NCI-H2081 treated with DMSO at 0.1 percent for 48 hours (cell line): ENCODE results near the gene PITPNM2.
"Not testable (repeated sequence)": the region's sequence is repeated elsewhere in the genome, so short reads cannot be mapped to it uniquely, and the experiment has no call there.

ENCODE experiments used
- DNase-seq: peaks from one replicate; lab custom pipeline; 2025; lab: John Stamatoyannopoulos, UW

Gene PITPNM2

DNA sequence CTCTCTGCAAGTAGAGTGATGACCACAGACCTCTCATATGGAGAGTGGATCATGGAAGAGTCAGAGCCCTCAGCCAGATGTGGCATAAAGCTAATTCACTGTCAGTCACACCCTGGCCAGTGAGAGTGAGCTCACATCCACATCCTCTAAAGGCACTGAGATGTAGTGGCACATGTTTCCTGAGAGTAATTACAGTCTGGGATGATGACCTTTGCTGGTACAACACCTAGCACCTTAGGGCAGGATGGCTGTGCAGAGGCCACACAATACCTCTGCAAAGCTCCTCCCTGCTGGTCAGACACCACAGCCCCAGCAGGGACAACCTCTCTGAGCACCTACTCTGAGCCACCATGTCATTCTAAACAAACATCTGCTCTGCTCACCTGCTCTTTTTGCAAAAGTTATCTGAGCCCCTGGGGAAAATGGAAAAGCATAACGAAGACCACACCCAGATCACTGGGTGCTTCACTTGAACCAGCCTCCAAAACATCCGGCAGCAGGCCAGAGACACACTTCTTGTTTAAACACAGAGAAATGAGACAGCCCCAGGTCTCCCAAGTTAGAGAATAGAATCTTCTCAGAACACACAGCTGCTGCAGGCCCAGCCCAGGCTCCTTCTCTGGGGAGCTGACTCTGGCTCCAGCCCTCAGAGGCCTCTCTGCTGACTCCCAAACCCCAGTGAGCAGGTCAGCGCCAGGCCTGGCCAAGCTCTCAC is 30.3 kb downstream of the PITPNM2 start:
- DNase-seq: no peak

DNA sequence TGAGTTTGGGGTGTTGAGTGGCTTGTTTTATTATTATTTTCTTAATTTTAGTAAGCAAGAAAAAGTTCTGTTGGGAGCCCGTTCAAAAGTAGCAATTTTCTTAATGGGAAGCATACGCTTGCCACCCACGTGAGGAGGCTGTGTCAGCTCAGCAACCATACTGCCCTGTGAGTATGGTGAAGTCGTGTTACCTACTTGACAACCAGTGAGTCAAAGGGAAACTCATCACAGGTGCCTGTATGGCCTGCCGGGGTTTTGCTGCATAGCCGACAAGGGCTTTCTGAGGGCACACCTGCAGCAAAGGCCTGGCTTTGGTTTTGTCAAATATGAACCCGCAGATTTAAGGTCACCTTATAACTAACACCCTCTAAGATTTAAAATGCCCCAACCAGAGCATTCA is 31.1 kb downstream of the PITPNM2 start:
- no peak for DNase-seq

DNA sequence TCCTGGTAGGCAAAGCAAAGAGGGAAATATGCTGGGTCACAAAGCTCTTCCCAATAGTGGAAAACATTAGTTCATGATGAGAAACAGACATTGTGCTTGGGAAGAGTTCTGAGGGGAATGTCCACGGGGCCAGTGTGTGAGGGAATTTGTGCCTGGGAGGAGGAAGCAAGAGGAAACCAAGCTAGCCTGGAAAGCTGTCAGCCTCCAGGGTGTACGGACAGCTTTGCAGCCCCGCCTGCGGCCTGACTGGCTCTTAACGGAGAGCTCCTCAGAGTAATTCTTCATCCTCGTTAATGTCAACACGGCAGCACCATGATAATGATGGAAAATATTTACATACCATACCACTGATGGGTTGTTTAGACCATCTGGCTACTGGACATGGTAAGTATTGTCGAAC is 32.4 kb downstream of the PITPNM2 start:
- DNase-seq: no peak

DNA sequence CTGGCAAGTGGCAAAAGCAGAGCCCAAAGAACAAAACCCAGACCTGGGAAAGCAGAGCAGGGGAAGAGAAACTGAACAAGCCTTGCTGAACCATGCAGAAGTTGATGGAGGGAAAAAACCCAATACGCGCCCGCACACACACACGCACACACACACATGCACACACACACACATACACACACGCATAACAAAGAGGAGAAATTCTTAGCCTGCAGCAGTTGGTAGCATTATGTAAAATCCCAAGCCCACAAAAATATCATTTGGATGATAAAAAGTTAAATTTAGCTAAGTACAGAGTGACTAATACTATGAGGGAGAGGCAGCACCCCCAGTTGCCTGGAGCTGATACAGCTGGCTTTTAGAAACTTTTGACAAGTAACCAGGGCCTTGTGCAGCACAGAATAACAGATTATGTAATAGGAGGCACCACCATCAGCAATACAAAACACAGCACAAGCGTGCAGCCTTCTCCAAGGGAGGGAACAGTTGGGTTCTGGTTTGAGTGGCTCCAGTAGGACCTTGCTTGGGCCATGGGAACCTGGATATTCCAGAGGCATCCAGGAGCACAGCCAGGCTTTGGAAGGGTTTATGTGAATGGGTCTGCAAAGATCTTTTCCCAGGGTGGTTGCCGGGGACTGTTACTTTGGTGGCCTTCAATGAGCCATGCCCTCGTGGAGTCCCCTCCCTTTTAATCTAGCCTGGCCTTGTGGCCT is 35.3 kb downstream of the PITPNM2 start:
- DNase-seq: no peak

DNA sequence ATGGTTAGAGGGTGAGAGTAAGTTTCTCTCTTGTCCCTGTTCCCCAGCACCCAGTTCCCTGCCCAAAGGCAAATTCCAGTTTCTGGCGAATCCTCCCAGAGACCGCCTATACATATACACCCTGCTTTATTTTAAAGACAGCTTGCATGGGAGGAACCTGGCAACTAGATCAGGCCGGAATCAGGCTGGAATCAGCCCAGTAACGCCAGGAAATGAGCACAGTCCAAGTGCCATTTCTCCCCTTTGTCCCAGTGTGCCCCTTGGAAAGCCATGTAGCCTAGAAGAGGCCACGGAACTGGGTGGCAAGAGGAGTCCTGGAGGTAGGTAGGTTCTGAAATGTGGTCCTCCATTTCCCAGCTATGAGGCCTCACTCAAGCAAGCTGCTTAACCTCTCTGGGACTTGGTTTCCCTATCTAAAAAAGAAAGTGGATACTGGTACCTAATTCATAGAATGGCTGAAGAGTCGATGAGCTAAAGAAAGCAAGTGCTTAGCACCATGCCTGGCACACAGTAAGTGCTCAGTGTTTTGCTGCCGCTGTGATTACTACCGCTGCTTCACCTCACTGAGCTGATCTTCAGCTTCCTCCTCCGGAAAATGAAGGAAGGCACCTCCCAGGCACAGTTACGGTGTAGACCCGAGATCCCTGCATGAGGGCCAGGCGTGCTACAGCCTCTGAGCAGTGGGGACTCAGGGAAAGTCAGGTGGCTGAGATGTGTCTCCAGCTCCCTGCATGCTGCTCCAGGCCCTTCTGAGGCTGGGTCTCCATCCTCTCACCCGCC is 36.4 kb downstream of the PITPNM2 start:
- no peak for DNase-seq

DNA sequence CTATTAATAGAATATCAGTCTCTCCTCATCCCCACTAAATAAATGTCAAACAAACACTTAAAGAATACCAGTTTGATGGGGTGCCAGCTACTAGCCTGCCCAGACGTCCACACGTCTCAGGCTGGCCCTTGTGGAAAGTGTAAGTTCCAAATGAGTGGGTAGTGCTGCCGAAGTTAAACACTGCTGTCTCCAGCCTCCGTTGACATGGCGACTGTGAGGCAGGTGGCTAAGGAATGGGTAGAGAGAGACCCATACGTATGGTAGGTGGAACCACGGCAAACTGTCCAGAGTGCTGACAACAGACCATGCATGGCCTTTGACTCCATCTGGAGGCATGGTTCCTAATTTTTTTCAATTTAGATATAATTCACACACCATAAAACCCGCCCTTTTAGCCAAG is 37.9 kb downstream of the PITPNM2 start:
- DNase-seq: no peak

DNA sequence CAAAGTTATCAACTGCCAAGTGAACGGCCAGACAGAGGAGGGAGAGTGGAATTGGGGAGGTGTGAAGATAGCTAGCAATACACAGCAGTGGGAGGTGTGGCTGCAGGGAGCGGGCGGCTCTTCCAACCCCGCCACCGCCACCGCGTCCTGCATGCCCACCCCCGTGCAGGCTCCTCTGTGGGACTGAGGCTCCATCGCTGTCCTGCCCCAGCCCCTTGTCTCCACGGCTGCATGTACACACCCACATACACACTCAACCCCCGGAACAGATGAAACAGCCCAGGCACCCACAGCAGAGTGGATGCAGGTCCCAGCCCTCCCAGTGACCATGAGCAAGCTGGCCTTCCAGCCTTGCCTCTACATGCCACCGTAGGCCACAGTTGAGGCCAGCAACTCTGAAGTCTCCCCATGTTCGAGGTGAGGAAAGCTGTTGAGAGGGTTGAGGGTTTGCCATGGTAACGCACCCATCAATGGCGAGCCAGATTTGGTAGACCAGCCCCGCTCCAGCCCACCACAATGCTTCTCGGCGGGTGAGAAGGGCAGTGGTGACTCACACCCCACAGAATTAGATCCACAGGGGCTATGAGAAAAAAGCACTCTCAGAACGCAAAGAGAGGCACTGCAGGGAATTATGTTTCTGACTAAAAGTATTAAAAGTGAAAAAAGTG is 39.3 kb downstream of the PITPNM2 start:
- DNase-seq: no peak

DNA sequence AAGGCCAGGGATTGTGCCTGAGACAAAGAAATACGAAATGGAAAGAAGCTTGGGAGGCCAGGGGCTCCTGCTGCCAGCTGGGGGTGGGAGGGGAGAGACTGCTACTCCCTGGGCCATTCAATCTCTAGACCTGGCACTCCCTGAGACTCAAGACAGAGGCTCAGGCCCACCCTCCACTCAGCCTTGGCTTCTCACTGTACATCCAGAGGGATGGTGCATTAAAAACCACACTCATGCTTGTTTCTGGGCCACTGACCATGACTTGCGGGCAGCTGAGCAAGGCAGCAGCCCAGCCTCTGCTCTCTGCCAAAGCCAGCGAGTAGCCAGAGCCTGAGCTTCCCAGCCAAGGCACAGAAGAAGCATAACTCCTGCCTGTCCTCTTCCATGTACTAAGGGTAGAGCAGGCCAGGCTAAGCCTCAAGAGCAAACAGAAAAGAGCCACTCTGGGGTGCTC is 41.5 kb downstream of the PITPNM2 start:
- no peak for DNase-seq

DNA sequence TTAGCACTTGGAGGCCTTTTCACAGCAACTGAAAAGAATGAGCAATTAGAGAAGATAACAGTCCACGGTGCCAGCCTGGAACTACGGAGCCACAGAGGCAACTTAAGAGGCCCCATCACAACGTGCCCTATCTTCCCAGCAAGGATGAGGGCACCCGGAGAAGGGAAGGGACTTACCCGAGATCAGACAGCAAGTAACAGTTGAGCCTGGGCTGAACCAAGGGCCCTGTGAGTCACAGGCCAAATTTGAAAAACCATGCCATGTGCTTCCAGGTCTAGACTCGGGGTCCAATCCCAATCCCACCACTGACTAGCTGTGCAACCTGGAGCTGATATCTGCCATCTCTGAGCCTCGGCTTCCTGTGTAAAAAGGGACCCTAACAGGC is 42.2 kb downstream of the PITPNM2 start:
- no peak for DNase-seq

DNA sequence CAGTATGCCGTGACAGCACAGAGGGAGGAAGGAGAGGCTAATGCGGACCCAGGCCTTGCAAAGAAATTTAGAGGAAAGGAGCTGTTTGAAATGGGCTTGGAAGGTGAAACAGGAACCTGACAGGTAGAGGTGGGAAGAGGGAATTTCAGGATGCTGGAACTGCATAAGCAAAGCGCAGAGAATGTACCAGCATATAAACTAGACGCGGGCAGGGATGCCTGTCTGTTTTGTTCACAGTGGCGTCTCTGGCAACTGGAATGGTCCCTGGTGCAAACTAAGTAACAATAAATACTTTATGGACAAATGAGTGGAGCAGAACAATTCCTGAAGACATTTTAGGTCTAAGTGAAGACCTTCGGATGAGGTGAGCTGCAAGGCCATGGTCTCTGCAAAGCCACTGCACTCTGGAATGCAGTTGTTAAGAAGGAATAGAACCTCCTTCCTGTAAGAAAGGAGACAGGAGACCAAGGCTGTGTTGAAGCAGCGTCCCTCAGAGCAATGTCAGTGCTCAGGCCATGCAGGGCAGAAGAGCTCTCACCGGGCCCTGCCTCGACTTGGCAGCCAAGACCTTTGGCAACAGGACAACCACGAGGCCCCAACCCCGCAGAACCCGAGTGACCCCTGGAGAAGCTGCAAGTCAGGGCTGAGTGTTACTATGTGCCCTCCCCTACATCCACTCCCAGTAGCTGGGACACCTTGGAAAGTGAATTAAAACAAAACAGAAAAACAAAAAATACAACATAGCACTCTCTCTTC is 42.8 kb downstream of the PITPNM2 start:
- no peak for DNase-seq

DNA sequence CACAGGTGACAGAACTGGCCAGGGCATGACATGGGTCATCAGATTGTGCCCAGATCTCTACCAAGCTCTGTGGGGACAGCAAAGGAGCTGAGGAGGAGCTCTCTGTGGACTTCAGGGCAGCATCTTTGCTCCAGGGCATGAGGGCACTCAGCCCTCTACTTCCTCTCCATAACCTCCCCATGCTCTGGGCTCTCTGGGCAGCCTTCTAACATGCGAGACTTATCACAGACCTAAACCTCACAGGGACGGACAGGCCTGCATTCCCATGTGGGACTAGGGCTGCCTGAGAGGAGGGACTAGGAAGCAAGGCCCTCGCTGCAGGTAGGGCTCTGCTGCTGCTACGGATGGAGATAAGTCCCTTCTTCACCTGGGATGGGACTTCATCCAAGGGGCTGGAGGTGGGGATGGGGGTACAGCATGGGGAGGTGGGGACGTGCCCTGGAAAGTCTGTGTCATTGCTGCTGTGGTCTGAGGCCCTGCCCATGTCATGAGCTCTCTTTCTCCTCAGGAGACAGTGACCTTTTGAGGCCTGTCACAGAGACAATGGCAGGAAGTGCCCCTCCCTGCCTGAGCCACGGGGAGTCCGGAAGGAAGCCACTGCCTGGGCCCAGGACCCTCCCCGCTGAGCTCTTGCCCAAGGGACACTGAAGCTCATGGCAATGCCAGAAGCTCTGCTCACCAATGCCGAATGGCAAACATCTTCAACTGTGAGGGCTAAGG is 44.1 kb downstream of the PITPNM2 start:
- DNase-seq: no peak

DNA sequence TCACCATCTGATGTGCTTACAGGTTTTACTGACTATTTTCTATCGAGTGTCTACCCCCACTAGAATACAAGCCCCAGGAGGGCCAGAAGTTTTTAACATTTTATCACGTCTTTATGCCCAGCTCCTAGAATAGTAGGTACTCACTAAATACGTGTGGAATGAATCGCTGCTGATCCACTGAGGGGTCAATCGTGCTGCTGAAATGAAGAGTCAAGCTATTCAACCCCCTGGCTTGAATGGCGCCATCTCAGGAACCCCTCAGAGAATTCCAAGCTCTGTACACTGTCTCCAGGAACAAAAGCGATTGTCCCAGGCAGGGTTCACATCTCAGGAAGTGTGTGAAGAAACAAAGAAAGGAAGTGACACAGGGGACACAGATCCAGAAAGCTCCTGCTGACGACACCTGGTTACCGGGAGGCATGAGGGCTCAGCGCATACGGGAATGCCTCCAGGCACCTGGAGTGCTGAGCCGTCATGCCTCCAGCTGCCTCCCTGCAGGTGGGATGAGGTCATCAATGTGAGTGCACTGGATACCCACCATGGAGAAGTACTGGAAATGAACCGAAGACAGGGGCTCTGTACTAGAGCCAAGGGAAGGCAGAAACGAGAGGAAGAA is 45.6 kb downstream of the PITPNM2 start:
- no peak for DNase-seq

DNA sequence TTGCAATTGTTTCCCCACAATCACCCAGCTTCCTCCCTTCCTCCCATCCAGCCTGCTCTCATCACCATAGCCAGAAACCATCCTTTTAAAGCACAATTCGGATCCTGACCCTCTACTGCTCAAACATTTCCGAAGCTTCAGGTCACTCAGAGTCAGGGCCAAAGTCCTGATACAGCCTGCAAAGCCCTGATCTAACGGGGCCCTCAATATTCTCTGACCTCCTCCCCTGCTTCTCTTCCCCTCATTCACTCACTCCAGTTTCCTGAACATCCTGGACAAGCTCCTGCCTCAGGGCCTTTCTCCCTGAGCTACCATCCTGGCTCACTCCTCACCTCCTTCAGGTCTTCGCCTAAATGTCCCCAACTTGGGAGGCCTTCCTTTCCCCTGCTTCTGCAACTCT is 46.1 kb downstream of the PITPNM2 start:
- DNase-seq: no peak

DNA sequence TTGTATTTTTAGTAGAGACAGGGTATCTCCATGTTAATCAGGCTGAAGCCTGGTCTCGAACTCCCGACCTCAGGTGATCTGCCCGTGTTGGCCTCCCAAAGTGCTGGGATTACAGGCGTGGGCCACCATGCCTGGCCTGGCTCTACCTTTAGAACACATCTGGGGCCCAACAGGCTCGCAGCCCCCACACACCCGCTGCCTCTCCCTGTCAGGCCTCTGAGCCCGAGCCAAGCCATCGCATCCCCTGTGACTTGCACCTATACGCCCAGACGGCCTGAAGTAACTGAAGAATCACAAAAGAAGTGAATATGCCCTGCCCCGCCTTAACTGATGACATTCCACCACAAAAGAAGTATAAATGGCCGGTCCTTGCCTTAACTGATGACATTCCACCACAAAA is 46.8 kb downstream of the PITPNM2 start:
- DNase-seq: not testable (repeated sequence)

DNA sequence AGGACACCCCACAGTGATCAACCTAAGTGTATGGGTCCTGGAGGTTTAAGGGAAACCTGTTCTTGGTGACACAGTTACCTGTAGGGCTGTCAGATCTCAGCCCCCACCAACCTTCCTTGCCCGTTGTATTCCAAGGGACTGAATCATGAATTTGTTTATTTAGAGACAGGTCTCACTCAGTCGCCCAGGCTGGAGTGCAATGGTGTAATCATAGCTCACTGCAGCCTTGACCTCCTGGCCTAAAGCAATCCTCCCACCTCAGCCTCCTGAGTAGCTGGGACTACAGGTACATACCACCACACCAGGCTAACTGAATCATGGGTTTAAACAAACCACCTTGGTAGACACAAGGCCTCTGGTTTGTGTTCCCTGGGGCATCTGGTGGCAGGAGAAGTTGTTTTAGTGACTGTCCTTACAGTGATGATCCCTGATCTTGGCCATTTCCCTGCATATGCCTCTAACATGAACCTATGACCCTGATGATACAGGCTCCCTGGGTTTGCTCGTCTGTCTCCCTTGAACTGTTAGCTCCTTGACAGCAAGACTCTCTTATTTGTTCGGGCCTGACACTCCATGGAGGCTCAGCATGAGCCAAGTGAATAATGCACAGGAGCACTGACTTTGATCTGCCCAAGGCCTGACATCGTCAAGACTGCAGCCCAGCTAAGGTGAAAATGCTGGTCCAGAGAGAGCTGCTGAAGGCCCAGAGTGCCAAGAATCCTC is 47.9 kb downstream of the PITPNM2 start:
- DNase-seq: no peak

DNA sequence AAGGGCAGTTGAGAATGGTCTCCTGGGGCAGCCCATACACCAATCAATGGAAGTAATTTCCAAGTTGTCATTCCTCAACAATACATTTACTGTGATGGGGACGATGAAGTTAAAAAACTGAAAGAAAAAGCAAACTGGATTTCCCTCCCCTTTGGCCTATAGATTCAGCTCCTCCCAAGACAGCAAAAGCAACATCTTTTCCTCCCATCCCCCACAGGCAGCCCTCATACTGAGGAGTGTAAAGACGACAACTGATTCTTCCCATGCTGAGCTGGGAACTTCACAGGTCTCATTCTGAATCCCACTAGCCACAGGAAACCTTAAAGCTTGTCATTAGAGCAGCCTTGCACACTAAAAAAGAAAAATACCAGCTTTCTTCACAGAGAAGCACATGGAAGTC is 48.5 kb downstream of the PITPNM2 start:
- DNase-seq: no peak

DNA sequence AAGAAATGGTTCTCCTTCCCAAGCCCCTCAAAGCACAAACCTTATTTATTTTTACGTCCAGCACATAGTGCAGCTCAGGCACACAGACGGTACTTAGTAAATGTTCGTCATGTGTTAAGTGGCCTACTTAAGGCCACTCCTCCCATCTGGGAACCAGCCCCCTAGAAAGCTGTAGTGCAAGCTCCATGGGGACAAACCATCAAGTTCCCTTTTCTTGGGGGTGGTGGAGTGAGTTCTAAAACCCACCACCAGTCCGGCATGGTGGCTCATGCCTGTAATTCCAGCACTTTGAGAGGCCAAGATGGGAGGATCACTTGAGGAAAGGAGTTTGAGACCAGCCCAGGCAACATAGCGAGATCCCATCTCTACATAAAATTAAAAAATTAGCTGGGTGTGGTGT is 49.4 kb downstream of the PITPNM2 start:
- no peak for DNase-seq
